ENCODE measurements around the gene RPS6KA5. TPM values are rescaled to one million over a fixed set of nuclear protein-coding genes. Genes with fewer than 3 reads are reported as not detected.
"Not testable (repeated sequence)": the region's sequence is repeated elsewhere in the genome, so short reads cannot be mapped to it uniquely, and the experiment has no call there.

Gene RPS6KA5
- total and polyA plus RNA-seq, 10 donors: 1.4 to 17.8 (median 8.5) TPM

GRCh38 chr14:90848944-90849731 is 211.3 kb downstream of the RPS6KA5 start:
- Histone ChIP-seq H3K36me3 (peaks cover 0 to 8% (median 0%) of the 10 kb centered on the region in 6 donors), H3K4me3 (no peak overlapping the region), H3K9me3 (no peaks in the 10 kb centered on the region), H3K4me1 (peaks cover 0 to 6% (median 2%) of the 10 kb centered on the region in 6 donors), H3K27me3 (replicated peaks in 1 of 7) (no peaks in the 10 kb centered on the region), H3K27ac (peak overlapping the region in 3 of 8 donors; percentile 29 to 44 (median 39))
- TF ChIP-seq POLR2A (IDR thresholded peaks at IDR 0.05) (no peak), POLR2AphosphoS5 (IDR thresholded peaks at IDR 0.05) (no peak), CTCF (IDR thresholded peaks at IDR 0.05 in 8 of 11, conservative IDR thresholded peaks at IDR 0.05 in 3 of 11) (no peak)
- WGBS, 5 donors: 80 to 88% (median 87%) methylated on average over 17 of the region's 17 CpGs
- no peak for DNase-seq
- intact Hi-C loops (cut with DNase I; ENCODE audit: low total_unique reads): no loop called here

- intact Hi-C loops (cut with DNase I; ENCODE audit: low total_unique reads): no loop called here
- TF ChIP-seq POLR2AphosphoS5 (IDR thresholded peaks at IDR 0.05) (no peak), POLR2A (IDR thresholded peaks at IDR 0.05) (no peak), CTCF (IDR thresholded peaks at IDR 0.05 in 8 of 11, conservative IDR thresholded peaks at IDR 0.05 in 3 of 11) (no peak)
- WGBS, 5 donors: 88 to 95% (median 92%) methylated on average over 4 of the region's 4 CpGs
- no peak for DNase-seq
- peaks cover 0 to 15% (median 7%) of the 10 kb centered on the region in 6 donors for H3K4me1 ChIP-seq
- H3K27ac ChIP-seq: no peak overlapping the region
- H3K4me3 ChIP-seq: no peak overlapping the region
- no peaks in the 10 kb centered on the region for H3K27me3 ChIP-seq (replicated peaks in 1 of 7)
- H3K9me3 ChIP-seq: no peaks in the 10 kb centered on the region
- H3K36me3 ChIP-seq: peaks cover 0 to 8% (median 0%) of the 10 kb centered on the region in 6 donors
These were observed 213.9 kb downstream of the RPS6KA5 start for GRCh38 chr14:90846511-90846910.

GRCh38 chr14:90844321-90844720 is 216.1 kb downstream of the RPS6KA5 start:
- H3K27ac ChIP-seq: no peak overlapping the region
- no peak for DNase-seq
- intact Hi-C loops (cut with DNase I; ENCODE audit: low total_unique reads): no loop called here
- no peaks in the 10 kb centered on the region for H3K9me3 ChIP-seq
- peaks cover 0 to 1% (median 0%) of the 10 kb centered on the region in 6 donors for H3K36me3 ChIP-seq
- 62 to 85% (median 81%) methylated on average over 3 of the region's 3 CpGs for WGBS, 5 donors
- no peaks in the 10 kb centered on the region for H3K27me3 ChIP-seq (replicated peaks in 1 of 7)
- no peak for TF ChIP-seq POLR2AphosphoS5 (IDR thresholded peaks at IDR 0.05)
- no peak for TF ChIP-seq POLR2A (IDR thresholded peaks at IDR 0.05)
- TF ChIP-seq CTCF (IDR thresholded peaks at IDR 0.05 in 8 of 11, conservative IDR thresholded peaks at IDR 0.05 in 3 of 11): no peak
- peaks cover 0 to 18% (median 9%) of the 10 kb centered on the region in 6 donors for H3K4me1 ChIP-seq
- no peak overlapping the region for H3K4me3 ChIP-seq

- Histone ChIP-seq H3K36me3 (no peaks in the 10 kb centered on the region), H3K9me3 (no peaks in the 10 kb centered on the region), H3K27ac (no peak overlapping the region), H3K4me1 (peaks cover 0 to 26% (median 15%) of the 10 kb centered on the region in 6 donors), H3K4me3 (no peak overlapping the region), H3K27me3 (replicated peaks in 1 of 7) (no peaks in the 10 kb centered on the region)
- intact Hi-C loops (cut with DNase I; ENCODE audit: low total_unique reads): no loop called here
- 41 to 63% (median 49%) methylated on average over 6 of the region's 6 CpGs for WGBS, 5 donors
- DNase-seq: no peak
- TF ChIP-seq POLR2AphosphoS5 (IDR thresholded peaks at IDR 0.05) (no peak), POLR2A (IDR thresholded peaks at IDR 0.05) (no peak), CTCF (IDR thresholded peaks at IDR 0.05 in 8 of 11, conservative IDR thresholded peaks at IDR 0.05 in 3 of 11) (no peak)
These were observed 217.7 kb downstream of the RPS6KA5 start for GRCh38 chr14:90842726-90843125.

- H3K36me3 ChIP-seq; H3K9me3 ChIP-seq; H3K4me3 ChIP-seq; intact Hi-C loops (cut with DNase I; ENCODE audit: low total_unique reads); H3K27me3 ChIP-seq (replicated peaks in 1 of 7); DNase-seq: not testable (repeated sequence)
- peaks cover 0 to 39% (median 23%) of the 10 kb centered on the region in 6 donors for H3K4me1 ChIP-seq
- 95 to 99% (median 97%) methylated on average over 4 of the region's 4 CpGs for WGBS, 5 donors
- peak overlapping the region in 4 of 8 donors; percentile 78 to 87 (median 84) for H3K27ac ChIP-seq
These were observed 219.8 kb downstream of the RPS6KA5 start for GRCh38 chr14:90840667-90841066.
